ENCODE measurements around the gene TMF1. TPM values are rescaled to one million over a fixed set of nuclear protein-coding genes. Genes with fewer than 3 reads are reported as not detected.

The TMF1 gene
- total RNA-seq (ENCODE audit: unreplicated experiment): 18.1 TPM
- long read RNA-seq, partial matches to known transcripts: 14 of 15 reads
- long read RNA-seq, other reads (novel, unspliced or antisense): 1 of 15 reads

DNA sequence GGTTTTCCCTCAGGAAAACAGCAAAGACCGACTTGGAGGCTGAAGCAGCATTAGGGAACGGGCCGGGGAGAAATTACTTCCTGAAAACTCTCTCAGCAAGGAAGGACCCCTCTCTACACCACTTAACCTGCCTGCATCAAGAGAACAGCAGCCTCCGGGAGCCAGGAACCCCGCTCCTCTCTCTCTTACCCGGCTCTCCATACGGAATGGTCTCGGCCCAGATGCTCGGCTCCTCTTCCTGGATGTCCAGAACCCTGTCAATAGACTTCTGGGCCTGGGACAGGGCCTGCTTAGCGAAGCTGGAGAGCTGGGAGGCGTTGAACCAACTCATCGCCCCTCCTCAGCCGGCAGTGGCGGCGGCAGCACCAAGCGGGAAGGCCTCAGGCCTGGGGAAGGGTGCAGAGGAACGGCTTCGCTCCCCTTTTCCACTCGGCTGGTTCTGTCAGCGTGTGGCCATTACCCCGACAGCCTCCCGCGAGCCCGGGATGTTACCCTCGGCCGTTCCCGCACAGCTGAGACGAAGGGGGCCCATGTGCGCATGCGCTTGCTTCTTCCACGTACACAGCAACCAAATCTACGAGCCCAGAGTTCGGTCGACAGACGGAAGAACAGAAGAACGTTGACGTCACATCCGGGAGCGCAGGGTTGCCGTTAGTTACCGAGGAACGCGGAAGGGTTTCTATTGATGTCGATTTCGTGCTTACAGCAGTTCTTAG lies at the start of gene TMF1:
Gene TMF1, minus strand, starts transcription at position 578 of the 716 bp plus-strand sequence. Its CDS starts 247 bp downstream, at position 331.
- H3K27me3 Mint-ChIP-seq (ENCODE audit: unreplicated experiment): peaks cover 4% of the 10 kb centered on the region

DNA sequence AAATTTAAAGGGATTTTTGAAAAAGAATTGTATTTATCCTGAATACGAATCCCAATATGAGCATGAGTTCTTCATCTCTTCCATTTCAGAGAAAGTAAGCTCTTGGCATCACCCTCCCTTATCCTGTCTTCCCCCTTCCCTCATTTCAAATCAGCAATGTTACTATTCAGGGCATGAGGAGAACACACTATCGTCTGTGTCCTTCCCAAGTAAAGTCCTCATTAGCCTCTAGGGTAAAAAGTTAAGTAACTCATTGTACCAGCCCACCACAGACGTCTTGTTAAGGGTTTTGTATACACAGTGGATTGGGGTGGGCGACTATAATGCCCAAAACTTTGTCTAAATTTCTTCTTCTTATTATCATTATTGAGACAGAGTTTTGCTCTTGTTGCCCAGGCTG lies 47.4 kb upstream of the TMF1 start:
- Mint-ChIP-seq H3K9me3 (ENCODE audit: unreplicated experiment) (no peaks in the 10 kb centered on the region), H3K4me3 (ENCODE audit: unreplicated experiment) (no peak overlapping the region), H3K27ac (ENCODE audit: unreplicated experiment) (no peak overlapping the region), H3K4me1 (ENCODE audit: unreplicated experiment) (peaks cover 20% of the 10 kb centered on the region), H3K36me3 (ENCODE audit: low read depth, unreplicated experiment) (peaks cover 9% of the 10 kb centered on the region), H3K27me3 (ENCODE audit: unreplicated experiment) (peaks cover 3% of the 10 kb centered on the region)
- DNase-seq (ENCODE audit: low spot score): no peak
- no peak for TF ChIP-seq CTCF (IDR thresholded peaks at IDR 0.05; ENCODE audit: unreplicated experiment)

More for the DNA sequence above, at the start of gene TMF1:
- Mint-ChIP-seq H3K36me3 (ENCODE audit: low read depth, unreplicated experiment) (peaks cover 15% of the 10 kb centered on the region), H3K27ac (ENCODE audit: unreplicated experiment) (peak within 1 kb of the TSS; percentile 97), H3K4me1 (ENCODE audit: unreplicated experiment) (peaks cover 19% of the 10 kb centered on the region), H3K4me3 (ENCODE audit: unreplicated experiment) (peak within 1 kb of the TSS; percentile 97), H3K9me3 (ENCODE audit: unreplicated experiment) (no peaks in the 10 kb centered on the region)
- peak; percentile 96 for DNase-seq (ENCODE audit: low spot score)
- TF ChIP-seq CTCF (IDR thresholded peaks at IDR 0.05; ENCODE audit: unreplicated experiment): no peak

GRCh38 chr3:69097407-69098086 lies 45.4 kb upstream of the TMF1 start:
- TF ChIP-seq CTCF (IDR thresholded peaks at IDR 0.05; ENCODE audit: unreplicated experiment): no peak
- Mint-ChIP-seq H3K9me3 (ENCODE audit: unreplicated experiment) (no peaks in the 10 kb centered on the region), H3K36me3 (ENCODE audit: low read depth, unreplicated experiment) (peaks cover 4% of the 10 kb centered on the region), H3K27me3 (ENCODE audit: unreplicated experiment) (peaks cover 3% of the 10 kb centered on the region), H3K4me1 (ENCODE audit: unreplicated experiment) (peaks cover 26% of the 10 kb centered on the region), H3K27ac (ENCODE audit: unreplicated experiment) (no peak overlapping the region), H3K4me3 (ENCODE audit: unreplicated experiment) (no peak overlapping the region)
- no peak for DNase-seq (ENCODE audit: low spot score)

DNA sequence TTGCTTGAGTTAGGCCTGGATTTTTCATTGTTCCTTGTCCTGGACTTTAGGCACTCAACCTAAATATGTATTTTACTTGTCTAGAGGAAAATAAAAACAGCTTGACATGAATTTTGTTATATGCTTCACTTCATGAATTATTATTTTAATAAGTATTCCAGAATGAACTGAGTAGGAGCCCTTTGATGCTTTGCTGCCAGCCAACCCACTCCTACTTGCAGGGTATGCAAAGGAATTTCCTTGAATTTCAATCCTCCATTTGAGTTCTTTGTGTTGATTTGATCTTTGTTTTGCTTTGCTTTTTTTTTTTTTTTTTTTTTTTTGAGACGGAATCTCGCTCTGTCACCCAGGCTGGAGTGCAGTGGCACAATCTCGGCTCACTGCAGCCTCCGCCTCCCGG lies 44.2 kb upstream of the TMF1 start:
- Mint-ChIP-seq H3K9me3 (ENCODE audit: unreplicated experiment) (no peaks in the 10 kb centered on the region), H3K36me3 (ENCODE audit: low read depth, unreplicated experiment) (no peaks in the 10 kb centered on the region), H3K27ac (ENCODE audit: unreplicated experiment) (peak overlapping the region; percentile 57), H3K4me3 (ENCODE audit: unreplicated experiment) (no peak overlapping the region), H3K27me3 (ENCODE audit: unreplicated experiment) (peaks cover 3% of the 10 kb centered on the region), H3K4me1 (ENCODE audit: unreplicated experiment) (peaks cover 37% of the 10 kb centered on the region)
- no peak for TF ChIP-seq CTCF (IDR thresholded peaks at IDR 0.05; ENCODE audit: unreplicated experiment)
- no peak for DNase-seq (ENCODE audit: low spot score)

- DNase-seq (ENCODE audit: low spot score): no peak
- Mint-ChIP-seq H3K27me3 (ENCODE audit: unreplicated experiment) (peaks cover 3% of the 10 kb centered on the region), H3K27ac (ENCODE audit: unreplicated experiment) (peak overlapping the region; percentile 57), H3K4me1 (ENCODE audit: unreplicated experiment) (peaks cover 41% of the 10 kb centered on the region), H3K36me3 (ENCODE audit: low read depth, unreplicated experiment) (no peaks in the 10 kb centered on the region), H3K9me3 (ENCODE audit: unreplicated experiment) (no peaks in the 10 kb centered on the region), H3K4me3 (ENCODE audit: unreplicated experiment) (no peak overlapping the region)
- no peak for TF ChIP-seq CTCF (IDR thresholded peaks at IDR 0.05; ENCODE audit: unreplicated experiment)
These were observed 43.5 kb upstream of the TMF1 start for GRCh38 chr3:69095636-69096035.
